VCaP (cell line): ENCODE measurements around the gene CDKN2A.

Experiments
- H3K27ac ChIP-seq: fragments of 450-650 bp; 2 replicates; pipeline ENCODE4 v1.5.1; 2017
- CTCF ChIP-seq: fragments of 450-650 bp; conservative IDR thresholded peaks from 2 replicates; pipeline ENCODE4 v1.5.1; 2017; ENCODE audit warnings: mild to moderate bottlenecking, moderate library complexity

CDKN2A gene

GRCh38 chr9:22005702-22006606, 11.8 kb upstream of the CDKN2A start:
- no peak for TF ChIP-seq CTCF
- H3K27ac ChIP-seq: no peak overlapping the region

GRCh38 chr9:22005021-22005701, 11.0 kb upstream of the CDKN2A start:
- H3K27ac ChIP-seq: no peak overlapping the region
- TF ChIP-seq CTCF: no peak

GRCh38 chr9:22002038-22002437, 7.8 kb upstream of the CDKN2A start:
- no peak overlapping the region for H3K27ac ChIP-seq
- TF ChIP-seq CTCF: no peak

GRCh38 chr9:21998026-21998425, 3.8 kb upstream of the CDKN2A start:
- no peak overlapping the region for H3K27ac ChIP-seq
- no peak for TF ChIP-seq CTCF

- no peak for TF ChIP-seq CTCF
- no peak overlapping the region for H3K27ac ChIP-seq
These were observed 3.3 kb upstream of the CDKN2A start for GRCh38 chr9:21997480-21997879.

GRCh38 chr9:21996858-21997257, 2.7 kb upstream of the CDKN2A start:
- H3K27ac ChIP-seq: no peak overlapping the region
- TF ChIP-seq CTCF: no peak

- no peak for TF ChIP-seq CTCF
- no peak overlapping the region for H3K27ac ChIP-seq
These were observed 2.2 kb upstream of the CDKN2A start for GRCh38 chr9:21996438-21996837.
